GM12875 (cell line): Measurements from ENCODE around the gene CTSW.

ENCODE experiments used
- H3K4me3 ChIP-seq: one replicate; pipeline ENCODE4 v1.5.1; 2011; ENCODE audit warnings: low read depth, low read length, control low read depth
- TF ChIP-seq, protein P1 (sequence below): IDR thresholded peaks from 2 replicates; pipeline ENCODE4 v1.5.1; 2011; ENCODE audit warnings: low read depth, mild to moderate bottlenecking, control low read depth, inconsistent platforms, low read length, moderate library complexity, borderline replicate concordance; ENCODE audit not compliant: insufficient read depth

The CTSW gene

DNA sequence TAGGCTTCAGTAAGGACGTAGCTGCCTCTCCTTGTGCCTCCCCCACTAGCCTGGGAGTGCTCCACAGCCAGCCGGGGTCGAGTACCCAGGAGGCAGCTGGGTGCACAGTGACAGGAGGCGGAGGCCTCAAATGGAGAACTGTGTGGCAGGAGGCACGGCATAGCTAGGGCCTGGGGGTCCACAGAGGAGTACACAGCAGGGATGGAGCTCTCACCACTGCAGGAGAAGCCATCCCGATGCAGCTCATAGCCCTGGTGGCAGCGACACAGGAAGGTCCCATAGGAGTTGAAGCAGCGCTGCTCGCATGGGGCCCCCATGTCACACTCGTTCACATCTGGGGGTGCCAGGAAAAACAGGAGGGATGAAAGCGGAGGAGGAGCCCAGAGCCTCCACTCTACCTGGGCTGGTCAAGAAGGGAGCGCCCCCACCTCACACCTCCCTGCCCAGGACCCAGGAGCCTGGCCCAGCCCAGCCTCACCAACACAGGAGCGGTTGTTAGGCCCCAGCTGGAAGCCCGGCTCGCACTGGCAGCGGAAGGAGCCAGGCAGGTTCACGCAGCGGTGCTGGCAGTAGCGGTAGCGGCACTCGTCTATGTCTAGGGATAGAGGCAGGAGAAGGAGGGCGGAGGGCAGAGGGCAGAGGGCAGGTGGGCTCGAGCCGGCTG lies 9.9 kb upstream of the CTSW start:
- TF ChIP-seq, protein P1, sequence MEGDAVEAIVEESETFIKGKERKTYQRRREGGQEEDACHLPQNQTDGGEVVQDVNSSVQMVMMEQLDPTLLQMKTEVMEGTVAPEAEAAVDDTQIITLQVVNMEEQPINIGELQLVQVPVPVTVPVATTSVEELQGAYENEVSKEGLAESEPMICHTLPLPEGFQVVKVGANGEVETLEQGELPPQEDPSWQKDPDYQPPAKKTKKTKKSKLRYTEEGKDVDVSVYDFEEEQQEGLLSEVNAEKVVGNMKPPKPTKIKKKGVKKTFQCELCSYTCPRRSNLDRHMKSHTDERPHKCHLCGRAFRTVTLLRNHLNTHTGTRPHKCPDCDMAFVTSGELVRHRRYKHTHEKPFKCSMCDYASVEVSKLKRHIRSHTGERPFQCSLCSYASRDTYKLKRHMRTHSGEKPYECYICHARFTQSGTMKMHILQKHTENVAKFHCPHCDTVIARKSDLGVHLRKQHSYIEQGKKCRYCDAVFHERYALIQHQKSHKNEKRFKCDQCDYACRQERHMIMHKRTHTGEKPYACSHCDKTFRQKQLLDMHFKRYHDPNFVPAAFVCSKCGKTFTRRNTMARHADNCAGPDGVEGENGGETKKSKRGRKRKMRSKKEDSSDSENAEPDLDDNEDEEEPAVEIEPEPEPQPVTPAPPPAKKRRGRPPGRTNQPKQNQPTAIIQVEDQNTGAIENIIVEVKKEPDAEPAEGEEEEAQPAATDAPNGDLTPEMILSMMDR: no peak

DNA sequence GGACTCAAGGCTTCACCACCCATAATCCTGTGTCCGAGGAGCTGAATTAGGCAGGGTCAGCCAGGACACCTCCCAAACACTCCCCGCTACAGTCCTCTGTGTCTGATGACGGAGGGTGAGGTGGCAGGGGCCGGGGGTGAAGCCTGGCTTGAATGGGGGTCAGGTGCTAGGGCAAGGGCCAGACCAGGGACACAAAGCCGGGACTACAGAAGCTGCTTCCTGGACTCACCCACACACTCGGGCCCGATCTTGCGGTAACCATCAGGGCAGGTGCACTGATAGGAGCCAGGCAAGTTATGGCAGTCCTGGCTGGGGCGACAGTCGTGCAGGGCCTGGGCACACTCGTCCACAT lies 9.4 kb upstream of the CTSW start:
- H3K4me3 ChIP-seq: no peak overlapping the region
- TF ChIP-seq, protein P1: no peak

More for the DNA sequence above, 9.9 kb upstream of the CTSW start:
- H3K4me3 ChIP-seq: no peak overlapping the region

DNA sequence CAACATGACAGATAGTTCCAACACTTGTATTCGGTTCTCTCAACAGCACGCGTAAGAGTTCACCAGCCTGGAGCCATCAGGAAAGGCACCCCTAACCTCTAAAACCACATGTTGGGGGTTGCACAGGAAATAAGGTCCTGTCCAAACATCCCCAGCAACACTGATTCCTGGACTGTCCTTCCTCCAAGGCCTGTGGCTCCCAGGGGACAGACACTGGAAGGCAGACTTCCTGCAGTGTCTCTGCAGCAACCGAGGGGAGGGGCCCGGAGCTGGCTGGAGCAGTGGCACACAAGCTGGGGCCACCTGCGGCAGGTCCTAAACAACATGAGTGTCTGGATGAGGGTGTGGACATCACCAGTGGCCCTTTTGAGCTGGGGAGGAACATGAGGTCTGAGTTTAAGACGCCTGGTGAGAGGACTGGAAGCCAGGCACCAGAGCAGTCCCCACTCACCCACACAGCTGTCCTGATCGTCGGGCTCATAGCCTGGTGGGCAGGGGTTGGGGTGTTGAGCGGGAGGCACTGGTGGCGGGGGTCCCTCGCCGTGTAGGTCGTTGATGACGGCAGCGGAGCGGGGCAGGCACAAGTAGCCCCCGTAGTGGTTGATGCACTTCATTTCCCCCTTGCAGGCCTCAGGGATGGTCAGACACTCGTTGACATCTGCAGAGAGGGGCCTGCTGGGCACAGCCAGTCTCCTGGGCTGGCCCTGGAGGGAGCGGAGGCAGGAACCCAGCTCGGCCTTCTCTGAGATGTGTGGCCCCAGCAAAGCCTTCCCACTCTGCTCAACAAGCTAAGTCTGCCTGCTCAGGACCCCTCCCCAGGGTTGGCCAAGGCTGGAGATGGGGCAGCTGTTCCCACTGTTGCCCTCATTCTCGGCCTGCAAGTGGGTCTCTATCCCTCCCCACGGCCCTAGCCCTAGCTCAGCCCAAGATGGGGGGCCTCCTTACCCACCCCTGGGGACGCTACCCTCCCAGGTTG lies 8.6 kb upstream of the CTSW start:
- H3K4me3 ChIP-seq: no peak overlapping the region
- TF ChIP-seq, protein P1: no peak

DNA sequence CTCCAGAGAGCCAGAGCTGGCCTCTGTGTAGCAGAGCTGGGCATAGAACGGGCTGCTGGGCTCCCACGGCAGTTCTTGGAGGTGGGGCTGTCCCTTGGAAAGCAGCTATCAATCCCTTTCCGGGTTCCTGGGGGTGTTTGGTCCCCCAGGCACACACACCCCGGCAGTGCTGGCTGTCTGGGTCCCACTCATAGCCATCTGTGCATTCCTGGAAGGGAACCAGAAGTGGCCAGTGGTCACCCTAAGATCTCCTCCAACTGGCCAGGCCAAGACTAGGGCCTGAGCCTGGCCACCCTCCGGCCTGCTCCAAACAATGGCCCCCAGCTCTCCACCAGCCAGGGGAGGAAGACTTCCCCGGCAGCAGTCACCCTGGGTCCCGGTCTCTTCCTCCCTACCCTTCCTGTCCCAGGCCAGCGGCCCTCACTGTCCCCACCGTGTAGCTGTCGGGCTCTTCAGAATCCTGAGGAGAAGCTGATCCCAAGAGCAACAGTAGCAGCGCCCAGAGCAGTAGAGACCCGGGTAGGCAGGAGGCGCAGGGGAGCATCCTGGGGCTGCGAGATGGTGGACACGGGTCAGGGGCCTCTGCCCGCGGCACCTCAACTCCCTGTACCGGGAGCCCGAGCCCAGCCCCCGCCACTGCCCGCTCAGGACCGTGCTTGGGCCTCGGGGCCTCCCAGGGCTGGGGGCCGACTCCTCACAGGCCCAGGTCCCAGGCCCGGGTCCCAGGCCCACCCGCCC lies 7.7 kb upstream of the CTSW start:
- H3K4me3 ChIP-seq: no peak overlapping the region
- TF ChIP-seq, protein P1: no peak

DNA sequence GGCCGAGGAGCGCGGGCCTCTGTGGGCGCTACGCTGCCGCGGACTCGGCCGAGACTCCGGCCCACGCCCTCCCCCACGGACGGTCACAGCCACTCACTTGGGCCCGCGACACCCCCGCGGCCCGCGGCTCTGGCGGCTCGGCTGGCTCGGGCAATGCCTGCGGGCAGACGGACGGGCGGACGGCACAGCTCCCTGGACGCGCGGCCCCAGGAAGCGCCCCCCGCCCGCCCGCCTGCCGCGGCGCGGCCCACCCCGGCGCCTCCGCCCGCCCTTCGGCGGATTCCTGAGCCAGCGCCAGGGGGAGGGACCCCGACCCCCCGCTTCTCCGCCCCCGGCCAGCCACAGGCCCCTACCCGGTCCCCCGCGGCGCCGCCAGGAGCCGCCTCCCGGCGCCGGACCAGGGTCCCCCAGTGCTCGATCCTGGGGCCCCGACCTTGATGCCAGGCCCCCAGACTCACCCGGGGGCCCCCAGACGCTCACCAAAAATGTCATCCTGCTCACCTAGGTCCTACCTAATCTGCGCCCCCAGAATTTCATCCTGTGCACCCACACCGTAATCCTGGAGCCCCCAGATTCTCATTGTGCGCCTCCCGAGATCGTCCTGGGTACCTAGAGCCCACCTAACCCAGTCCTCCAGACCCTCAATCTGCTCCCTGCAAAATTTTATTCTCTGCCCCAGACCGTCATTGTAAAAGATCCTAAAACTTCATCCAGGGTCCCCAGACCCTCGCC lies 6.9 kb upstream of the CTSW start, which contains the start of gene EFEMP2:
Gene EFEMP2 (minus strand): TSS at position 215 of the 732 bp plus-strand sequence. CDS start 446 bp downstream, outside the sequence.
- TF ChIP-seq, protein P1: no peak

DNA sequence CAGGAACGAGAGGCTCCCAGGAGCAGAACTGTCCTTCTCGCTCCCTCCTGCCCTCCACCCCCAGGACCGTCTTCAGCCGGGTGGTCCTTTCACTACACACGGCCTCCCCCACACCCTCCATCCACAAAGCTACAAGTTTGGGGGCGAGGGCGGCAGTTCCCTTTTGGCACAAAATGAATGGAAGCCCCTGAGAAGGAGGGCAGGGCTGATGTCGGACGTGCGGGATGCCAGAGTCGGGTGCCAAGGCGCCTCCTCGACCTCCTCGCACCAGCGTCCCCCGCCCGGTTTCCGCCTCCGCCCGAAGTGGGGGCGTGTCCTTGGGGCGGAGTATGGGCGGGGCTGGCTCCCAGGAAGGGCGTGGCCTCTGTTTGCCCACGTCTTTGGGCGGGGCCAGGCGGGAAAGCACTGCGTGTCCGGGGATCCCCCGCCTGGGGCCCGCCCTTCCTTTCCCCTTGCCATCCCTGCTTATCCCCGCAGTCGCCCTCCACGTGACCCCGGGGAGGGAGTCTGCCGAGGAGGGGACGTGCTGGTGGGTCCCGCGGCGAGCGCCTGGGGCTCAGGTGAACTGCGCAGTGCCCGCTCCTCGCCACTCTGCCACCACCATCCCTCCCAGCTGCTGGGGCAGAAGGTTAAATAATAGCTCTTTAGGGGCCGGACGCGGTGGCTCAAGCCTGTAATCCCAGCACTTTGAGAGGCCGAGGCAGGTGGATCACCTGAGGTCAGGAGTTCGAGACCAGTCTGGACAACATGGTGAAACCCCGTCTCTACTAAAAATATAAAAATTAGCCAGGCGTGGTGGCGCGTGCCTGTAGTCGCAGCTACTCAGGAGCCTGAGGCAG lies 6.1 kb upstream of the CTSW start:
- TF ChIP-seq, protein P1: no peak
- H3K4me3 ChIP-seq: peak overlapping the region; percentile 58

More for the DNA sequence above, 6.9 kb upstream of the CTSW start, which contains the start of gene EFEMP2:
- peak within 1 kb of the TSS; percentile 58 for H3K4me3 ChIP-seq
